RWPE2 (cell line): Measurements from ENCODE around the gene NXT1.

Source experiments
- ATAC-seq: fragments of 200-7000 bp; cut with Tn5 transposase; 3 replicates; pipeline ENCODE4 v1.9.1; 2021; ENCODE audit warnings: low read depth
- DNase-seq: peaks from one replicate; pipeline ENCODE4 v3.0.0-alpha.2; 2020; ENCODE audit warnings: low spot score
- H3K27ac ChIP-seq: fragments of 450-650 bp; 2 replicates; pipeline ENCODE4 v1.5.1; 2017; ENCODE audit warnings: mild to moderate bottlenecking; ENCODE audit not compliant: poor library complexity, severe bottlenecking
- H3K27me3 ChIP-seq: fragments of 250-450 bp; sonication (Bioruptor Pico); 2 replicates; pipeline ENCODE4 v1.5.1; 2021; ENCODE audit warnings: mild to moderate bottlenecking, moderate library complexity; ENCODE audit not compliant: insufficient read depth, poor library complexity, severe bottlenecking
- H3K36me3 ChIP-seq: fragments of 250-450 bp; sonication (Bioruptor Pico); 2 replicates; pipeline ENCODE4 v1.5.1; 2020; ENCODE audit warnings: low read depth, mild to moderate bottlenecking, moderate library complexity
- H3K4me1 ChIP-seq: fragments of 250-450 bp; sonication (Bioruptor Pico); 2 replicates; pipeline ENCODE4 v1.5.1; 2021; ENCODE audit warnings: mild to moderate bottlenecking, moderate library complexity; ENCODE audit not compliant: insufficient read depth, poor library complexity, severe bottlenecking
- H3K4me3 ChIP-seq: fragments of 250-450 bp; sonication (Bioruptor Pico); 2 replicates; pipeline ENCODE4 v1.5.1; 2021; ENCODE audit warnings: mild to moderate bottlenecking, moderate library complexity; ENCODE audit not compliant: severe bottlenecking
- H3K9me3 ChIP-seq: fragments of 250-450 bp; sonication (Bioruptor Pico); 2 replicates; pipeline ENCODE4 v1.5.1; 2021; ENCODE audit warnings: mild to moderate bottlenecking, moderate library complexity; ENCODE audit not compliant: severe bottlenecking
- CTCF ChIP-seq: fragments of 450-650 bp; IDR thresholded peaks from one replicate; pipeline ENCODE4 v1.5.1; 2017; ENCODE audit warnings: mild to moderate bottlenecking, moderate library complexity; ENCODE audit not compliant: poor library complexity, severe bottlenecking

NXT1 gene

GRCh38 chr20:23357767-23358562 is 7.4 kb downstream of the NXT1 start:
- Histone ChIP-seq H3K27ac (peak overlapping the region; percentile 68), H3K4me1 (peaks cover 9% of the 10 kb centered on the region), H3K9me3 (no peaks in the 10 kb centered on the region), H3K4me3 (peak overlapping the region; percentile 51), H3K27me3 (no peaks in the 10 kb centered on the region), H3K36me3 (peaks cover 11% of the 10 kb centered on the region)
- peak; percentile 86 for ATAC-seq
- TF ChIP-seq CTCF = peak; percentile 15
- DNase-seq = peak; percentile 100

- no peak for DNase-seq
- Histone ChIP-seq H3K9me3 (no peaks in the 10 kb centered on the region), H3K36me3 (peaks cover 9% of the 10 kb centered on the region), H3K27me3 (no peaks in the 10 kb centered on the region), H3K4me1 (peaks cover 9% of the 10 kb centered on the region), H3K27ac (peak overlapping the region; percentile 68), H3K4me3 (peak overlapping the region; percentile 15)
- TF ChIP-seq CTCF = no peak
- no peak for ATAC-seq
Measured at GRCh38 chr20:23358563-23358906, 7.9 kb downstream of the NXT1 start.

GRCh38 chr20:23358923-23359593 is 8.5 kb downstream of the NXT1 start:
- DNase-seq (no peak), ATAC-seq (no peak)
- H3K4me1 ChIP-seq = peaks cover 9% of the 10 kb centered on the region
- H3K36me3 ChIP-seq = peaks cover 4% of the 10 kb centered on the region; the same call in 1 of the 2 replicates
- peak overlapping the region; percentile 68 for H3K27ac ChIP-seq
- H3K4me3 ChIP-seq = no peak overlapping the region
- TF ChIP-seq CTCF = no peak
- no peaks in the 10 kb centered on the region for H3K27me3 ChIP-seq
- H3K9me3 ChIP-seq = no peaks in the 10 kb centered on the region

GRCh38 chr20:23360531-23360930 is 9.9 kb downstream of the NXT1 start:
- peak overlapping the region; percentile 86 for H3K27ac ChIP-seq
- no peak for ATAC-seq

More at GRCh38 chr20:23360531-23360930, 9.9 kb downstream of the NXT1 start:
- no peak for DNase-seq
- Histone ChIP-seq H3K36me3 (peaks cover 12% of the 10 kb centered on the region), H3K9me3 (no peaks in the 10 kb centered on the region), H3K4me3 (no peak overlapping the region), H3K4me1 (peaks cover 9% of the 10 kb centered on the region), H3K27me3 (no peaks in the 10 kb centered on the region)
- no peak for TF ChIP-seq CTCF
